SK-N-SH (cell line): Measurements from ENCODE around the gene SNX21.
A peak's percentile ranks its signal among the peaks of the same experiment; 100 is the strongest.

Experiments
- CTCF ChIP-seq: fragments of 200-600 bp; sonication (generic); IDR thresholded peaks from 2 replicates; pipeline ENCODE4 v1.6.1; 2017; ENCODE audit warnings: antibody characterized with exemption, mild to moderate bottlenecking, moderate library complexity
- EP300 ChIP-seq, 2 experiments: IDR thresholded peaks; 2 replicates each; pipeline versions ENCODE4 v1.4.0 to v1.6.1; 2012; ENCODE audit warnings: borderline replicate concordance in 1 of 2, low read depth in 1 of 2, low read length in 1 of 2
- GABPA ChIP-seq: IDR thresholded peaks from 2 replicates; pipeline ENCODE4 v1.4.0; 2012; ENCODE audit warnings: low read depth, mild to moderate bottlenecking
- JUND ChIP-seq: IDR thresholded peaks from 2 replicates; pipeline ENCODE4 v1.4.0; 2012
- NFIC ChIP-seq: IDR thresholded peaks from 2 replicates; pipeline ENCODE4 v1.4.0; 2012; ENCODE audit warnings: borderline replicate concordance
- PBX3 ChIP-seq: IDR thresholded peaks from 2 replicates; pipeline ENCODE4; 2012
- RAD21 ChIP-seq: IDR thresholded peaks from 2 replicates; pipeline ENCODE4 v1.6.1; 2012; ENCODE audit warnings: mild to moderate bottlenecking, low read length
- YY1 ChIP-seq: IDR thresholded peaks from 2 replicates; pipeline ENCODE4 v1.4.0; 2012; ENCODE audit warnings: low read depth, mild to moderate bottlenecking

GRCh38 chr20:45860560-45861220, 27.1 kb downstream of the SNX21 start:
- TF ChIP-seq CTCF (no peak), EP300 (IDR thresholded peaks at IDR 0.05; ENCODE audit: borderline replicate concordance in 1 of 2, low read depth in 1 of 2, low read length in 1 of 2) (no peak), PBX3 (no peak), YY1 (no peak), JUND (no peak), NFIC (peak; percentile 52), GABPA (no peak), RAD21 (no peak)
